Erythroblast (primary cell): ENCODE data around the gene HDAC6.

ENCODE experiments used
- GATA1 ChIP-seq: IDR thresholded peaks from 2 replicates; pipeline ENCODE4 v1.6.1; 2011; ENCODE audit warnings: low read depth, mild to moderate bottlenecking, control low read depth, low read length, moderate library complexity
- POLR2A ChIP-seq: IDR thresholded peaks from 2 replicates; pipeline ENCODE4 v1.6.1; 2011; ENCODE audit warnings: mild to moderate bottlenecking, low read length

GRCh38 chrX:48816014-48816810, 14.3 kb downstream of the HDAC6 start:
- no peak for TF ChIP-seq POLR2A
- no peak for TF ChIP-seq GATA1
